D721Med (cell line): ENCODE results near the gene JMJD7.

ENCODE experiments used
- DNase-seq: peaks from one replicate; pipeline ENCODE4 v3.0.0; 2011; ENCODE audit warnings: low spot score; ENCODE audit not compliant: insufficient read length
- FAIRE-seq: peaks from 2 replicates; lab custom pipeline; 2011; peaks lifted over from hg19 to GRCh38; lab: Jason Lieb, UNC
- TF ChIP-seq, protein P1 (sequence below): IDR thresholded peaks from 2 replicates; pipeline ENCODE4 v1.5.1; 2012; ENCODE audit warnings: mild to moderate bottlenecking, control low read depth; ENCODE audit not compliant: insufficient read depth; ENCODE audit errors: missing control alignments

The JMJD7 gene

DNA sequence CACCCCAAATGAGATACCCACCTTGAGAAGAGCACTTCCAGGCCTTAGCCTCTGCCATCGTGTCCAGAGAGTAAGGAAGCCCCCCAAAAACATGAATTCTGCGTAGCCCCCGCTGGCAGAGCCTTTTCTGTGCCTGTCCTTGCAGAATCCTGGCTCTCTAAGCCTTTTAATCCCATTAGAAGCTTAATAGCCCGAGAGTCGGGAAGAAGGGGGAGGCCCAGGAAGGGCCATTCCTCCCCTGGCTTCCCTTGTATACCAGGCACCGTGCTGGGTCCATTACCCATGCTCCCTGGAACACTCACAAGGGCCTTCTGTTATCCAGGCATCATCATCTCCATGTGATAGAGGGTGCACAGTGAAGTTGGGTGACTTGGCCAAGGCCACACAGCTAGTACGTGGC is 58.8 kb downstream of the JMJD7 start:
- peak; percentile 98 for DNase-seq
- TF ChIP-seq, protein P1, sequence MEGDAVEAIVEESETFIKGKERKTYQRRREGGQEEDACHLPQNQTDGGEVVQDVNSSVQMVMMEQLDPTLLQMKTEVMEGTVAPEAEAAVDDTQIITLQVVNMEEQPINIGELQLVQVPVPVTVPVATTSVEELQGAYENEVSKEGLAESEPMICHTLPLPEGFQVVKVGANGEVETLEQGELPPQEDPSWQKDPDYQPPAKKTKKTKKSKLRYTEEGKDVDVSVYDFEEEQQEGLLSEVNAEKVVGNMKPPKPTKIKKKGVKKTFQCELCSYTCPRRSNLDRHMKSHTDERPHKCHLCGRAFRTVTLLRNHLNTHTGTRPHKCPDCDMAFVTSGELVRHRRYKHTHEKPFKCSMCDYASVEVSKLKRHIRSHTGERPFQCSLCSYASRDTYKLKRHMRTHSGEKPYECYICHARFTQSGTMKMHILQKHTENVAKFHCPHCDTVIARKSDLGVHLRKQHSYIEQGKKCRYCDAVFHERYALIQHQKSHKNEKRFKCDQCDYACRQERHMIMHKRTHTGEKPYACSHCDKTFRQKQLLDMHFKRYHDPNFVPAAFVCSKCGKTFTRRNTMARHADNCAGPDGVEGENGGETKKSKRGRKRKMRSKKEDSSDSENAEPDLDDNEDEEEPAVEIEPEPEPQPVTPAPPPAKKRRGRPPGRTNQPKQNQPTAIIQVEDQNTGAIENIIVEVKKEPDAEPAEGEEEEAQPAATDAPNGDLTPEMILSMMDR = no peak
- no peak for FAIRE-seq

DNA sequence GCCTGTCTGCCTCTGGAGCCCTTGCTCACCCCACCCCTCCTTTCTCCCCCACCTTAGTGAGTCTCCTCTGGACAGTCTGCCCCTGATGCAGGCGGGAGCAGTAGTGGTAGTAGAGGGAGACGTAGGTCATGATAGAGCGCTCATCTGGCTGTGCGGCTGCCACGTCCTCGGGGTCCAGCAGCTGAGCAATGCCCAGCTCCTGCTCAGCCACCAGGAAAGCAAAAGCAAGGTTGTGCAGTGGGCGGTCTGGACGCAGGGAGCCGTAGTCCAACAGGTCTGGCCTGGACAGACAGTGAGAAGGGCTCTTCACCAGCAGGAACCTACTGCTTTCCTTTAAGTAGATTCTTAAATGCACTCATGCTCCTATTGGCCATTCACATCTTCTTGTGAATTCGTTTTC is 59.3 kb downstream of the JMJD7 start:
- FAIRE-seq = no peak
- TF ChIP-seq, protein P1 = no peak
- DNase-seq = no peak
